IMR-90 (cell line): ENCODE data around the gene ZDHHC17. TPM values are rescaled to one million over a fixed set of nuclear protein-coding genes. Genes with fewer than 3 reads are reported as not detected.

Source experiments
- NFE2L2 ChIP-seq: fragments of 150-350 bp; IDR thresholded peaks from 2 replicates; pipeline ENCODE4 v1.6.1; 2016; ENCODE audit warnings: low read depth, mild to moderate bottlenecking, low read length
- RCOR1 ChIP-seq: IDR thresholded peaks from 2 replicates; pipeline ENCODE4 v1.6.1; 2012; ENCODE audit warnings: mild to moderate bottlenecking, low read length, improper control_type of control experiment; ENCODE audit not compliant: insufficient replicate concordance
- RFX5 ChIP-seq: IDR thresholded peaks from 2 replicates; pipeline ENCODE4 v1.8.0; 2012; ENCODE audit warnings: low read depth, mild to moderate bottlenecking, low read length, moderate library complexity
- polyA plus RNA-seq, 3 experiments: library from polyadenylated mRNA; depleted of rRNA; stranded (reverse); fragments of >200 nt; gene quantifications; 2 replicates each; pipeline ENCODE4 v1.2.3, GENCODE V29; 2012; ENCODE audit warnings: low replicate concordance in 1 of 3
- total RNA-seq: library from RNA; depleted of rRNA; stranded (reverse); fragments of >200 nt; gene quantifications from 2 replicates; pipeline ENCODE4 v1.2.3, GENCODE V29; 2012

Gene ZDHHC17
- total and polyA plus RNA-seq, 2 of the 4 experiments (the other 2 are of a cell fraction), result 23.3 to 125 TPM

DNA sequence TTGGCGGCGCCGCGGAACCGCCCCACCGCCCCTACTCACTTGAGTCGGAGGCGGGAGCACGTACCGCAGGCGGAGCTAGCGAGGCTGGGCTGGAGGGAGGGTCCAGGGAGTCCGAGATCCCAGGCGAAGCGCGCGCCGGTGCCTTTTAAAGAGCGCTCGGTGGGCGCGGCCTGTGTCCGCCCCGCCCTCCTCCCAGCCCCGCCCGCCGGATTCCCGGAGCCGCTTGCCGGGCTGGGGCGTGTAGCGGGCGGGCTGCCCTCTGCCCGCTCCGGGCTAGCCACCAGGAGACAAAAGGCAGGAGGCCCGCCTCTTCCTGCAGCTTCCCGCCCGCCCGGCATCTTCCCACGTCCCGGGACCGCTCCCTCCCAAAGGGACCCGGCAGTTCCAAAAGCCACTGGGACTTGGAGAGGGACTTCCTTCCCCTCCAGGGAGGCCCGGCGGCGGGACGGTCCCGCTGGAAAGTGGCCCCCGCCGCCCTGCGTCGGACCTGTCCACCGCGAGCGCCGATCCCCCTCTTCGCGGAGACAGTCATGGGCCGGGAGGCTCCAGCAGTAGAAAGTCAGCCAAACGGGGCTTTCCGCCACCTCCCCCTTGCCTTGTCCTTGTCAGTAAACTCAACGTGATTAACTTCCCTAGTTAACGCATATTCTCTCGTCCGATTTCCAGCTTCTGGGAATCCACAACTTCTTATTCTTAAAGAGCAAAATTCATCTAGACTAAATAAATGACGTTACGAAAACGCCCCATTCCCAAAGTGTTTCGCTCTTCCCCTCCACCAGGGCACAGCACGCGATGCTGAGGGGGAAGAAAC is 115.2 kb downstream of the ZDHHC17 start, which contains the start of gene CSRP2 (continued):
- TF ChIP-seq RFX5, result no peak
- no peak for TF ChIP-seq RCOR1
- no peak for TF ChIP-seq NFE2L2
